Fibroblast of mammary gland (primary cell): Measurements from ENCODE around the gene TSHZ2.

ENCODE experiments used
- DNase-seq: peaks from one replicate; pipeline ENCODE4 v3.0.0-alpha.2; 2010; ENCODE audit warnings: low read depth
- H3K4me3 ChIP-seq: 2 replicates; pipeline ENCODE4 v1.5.1; 2011; ENCODE audit warnings: low read depth, mild to moderate bottlenecking, low read length, moderate library complexity; ENCODE audit not compliant: control insufficient read depth
- TF ChIP-seq, protein P1 (sequence below): conservative IDR thresholded peaks from 2 replicates; pipeline ENCODE4 v1.5.1; 2011; ENCODE audit warnings: low read depth, low read length, inconsistent platforms; ENCODE audit not compliant: control insufficient read depth, insufficient read depth

TSHZ2 gene

DNA sequence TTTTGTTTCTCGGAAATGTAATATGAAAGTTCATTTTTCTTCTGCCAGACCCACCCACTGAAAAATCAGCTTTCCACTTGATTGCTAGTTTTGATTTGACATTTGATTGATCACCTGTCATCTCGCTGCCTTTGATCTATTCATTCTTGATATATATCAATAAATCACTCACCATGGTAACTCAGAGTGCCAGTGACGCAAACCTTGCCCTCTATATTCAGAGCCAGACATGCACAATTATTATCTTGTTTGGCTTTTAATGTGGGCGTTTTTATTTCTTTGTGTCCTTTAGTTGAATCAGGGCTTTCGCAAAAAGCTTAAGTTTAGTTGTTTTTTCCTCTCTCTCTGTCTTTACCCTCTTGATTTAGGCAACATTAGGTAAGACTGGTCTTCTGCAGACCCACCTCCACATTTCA is 2.0 kb downstream of the TSHZ2 start:
- H3K4me3 ChIP-seq, result peak overlapping the region; percentile 56
- DNase-seq, result peak; percentile 50
- TF ChIP-seq, protein P1, sequence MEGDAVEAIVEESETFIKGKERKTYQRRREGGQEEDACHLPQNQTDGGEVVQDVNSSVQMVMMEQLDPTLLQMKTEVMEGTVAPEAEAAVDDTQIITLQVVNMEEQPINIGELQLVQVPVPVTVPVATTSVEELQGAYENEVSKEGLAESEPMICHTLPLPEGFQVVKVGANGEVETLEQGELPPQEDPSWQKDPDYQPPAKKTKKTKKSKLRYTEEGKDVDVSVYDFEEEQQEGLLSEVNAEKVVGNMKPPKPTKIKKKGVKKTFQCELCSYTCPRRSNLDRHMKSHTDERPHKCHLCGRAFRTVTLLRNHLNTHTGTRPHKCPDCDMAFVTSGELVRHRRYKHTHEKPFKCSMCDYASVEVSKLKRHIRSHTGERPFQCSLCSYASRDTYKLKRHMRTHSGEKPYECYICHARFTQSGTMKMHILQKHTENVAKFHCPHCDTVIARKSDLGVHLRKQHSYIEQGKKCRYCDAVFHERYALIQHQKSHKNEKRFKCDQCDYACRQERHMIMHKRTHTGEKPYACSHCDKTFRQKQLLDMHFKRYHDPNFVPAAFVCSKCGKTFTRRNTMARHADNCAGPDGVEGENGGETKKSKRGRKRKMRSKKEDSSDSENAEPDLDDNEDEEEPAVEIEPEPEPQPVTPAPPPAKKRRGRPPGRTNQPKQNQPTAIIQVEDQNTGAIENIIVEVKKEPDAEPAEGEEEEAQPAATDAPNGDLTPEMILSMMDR, result no peak

DNA sequence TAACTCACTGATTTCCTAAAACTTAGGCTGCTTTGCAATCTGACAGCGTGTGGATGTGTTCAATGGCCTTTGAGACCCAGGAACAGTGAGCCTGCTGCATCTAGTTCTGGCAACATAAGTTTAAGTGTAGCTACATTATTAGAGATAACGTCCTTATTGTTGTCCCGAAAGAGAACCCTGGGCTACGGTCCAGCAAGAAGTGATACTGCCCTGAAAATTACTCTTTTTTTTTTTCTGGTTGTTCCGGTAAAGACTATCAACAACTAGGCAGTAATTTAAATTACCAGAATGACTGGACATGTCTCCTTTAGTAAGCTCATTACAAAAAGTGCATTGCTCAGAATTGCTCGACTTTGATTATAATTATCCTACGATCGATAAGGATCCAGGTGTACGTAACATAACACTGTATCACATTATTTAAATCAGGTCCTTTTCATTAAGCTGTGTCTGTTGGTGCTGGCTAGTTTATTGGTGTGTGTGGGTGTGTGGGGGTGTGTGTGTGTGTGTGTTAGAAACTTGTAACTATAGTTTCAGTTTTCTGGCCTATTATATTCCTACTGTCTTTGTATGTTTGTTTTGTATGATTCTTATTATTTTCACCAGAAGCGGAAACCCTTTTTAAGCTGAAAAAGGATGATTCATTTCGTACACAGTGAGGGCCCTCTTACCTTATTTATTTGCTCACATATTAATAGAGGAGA is 3.0 kb downstream of the TSHZ2 start:
- peak overlapping the region; percentile 29 for H3K4me3 ChIP-seq
- TF ChIP-seq, protein P1, result no peak
- DNase-seq, result peak; percentile 34

DNA sequence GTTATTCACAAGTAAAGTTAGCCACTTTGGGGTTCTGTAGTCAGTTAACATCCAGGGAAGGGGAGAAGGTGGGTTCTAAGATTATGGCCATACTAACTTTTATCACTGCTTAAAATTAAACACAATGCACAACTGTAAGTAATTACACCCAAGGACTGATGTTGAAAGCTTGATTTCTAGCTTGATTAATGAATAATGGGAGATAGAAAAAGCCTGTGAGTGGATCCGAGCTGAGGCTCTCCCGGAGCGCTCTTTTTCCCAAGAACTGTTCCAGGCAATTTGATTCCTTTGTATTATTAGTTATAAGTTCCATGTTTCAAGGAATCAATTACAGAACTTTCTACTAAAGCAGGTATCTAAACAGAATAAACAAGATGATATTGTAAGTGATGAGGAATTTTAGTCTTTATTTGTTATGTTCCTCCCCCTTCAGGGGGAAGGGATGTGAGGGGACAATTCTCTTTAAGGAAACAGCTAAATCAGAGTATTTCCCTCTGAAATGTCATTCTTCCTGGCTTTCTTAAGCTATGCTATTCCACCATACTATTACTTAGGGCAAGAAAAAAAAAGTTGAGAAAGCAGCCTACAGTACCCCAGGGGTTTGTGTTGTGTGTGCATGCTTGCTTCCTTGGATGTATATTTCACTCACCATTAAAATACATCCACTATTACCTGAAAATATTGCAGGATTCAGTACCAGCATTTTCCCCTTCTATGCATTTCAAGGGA is 3.8 kb downstream of the TSHZ2 start:
- no peak for DNase-seq
- H3K4me3 ChIP-seq, result peak overlapping the region; percentile 2
- TF ChIP-seq, protein P1, result no peak

DNA sequence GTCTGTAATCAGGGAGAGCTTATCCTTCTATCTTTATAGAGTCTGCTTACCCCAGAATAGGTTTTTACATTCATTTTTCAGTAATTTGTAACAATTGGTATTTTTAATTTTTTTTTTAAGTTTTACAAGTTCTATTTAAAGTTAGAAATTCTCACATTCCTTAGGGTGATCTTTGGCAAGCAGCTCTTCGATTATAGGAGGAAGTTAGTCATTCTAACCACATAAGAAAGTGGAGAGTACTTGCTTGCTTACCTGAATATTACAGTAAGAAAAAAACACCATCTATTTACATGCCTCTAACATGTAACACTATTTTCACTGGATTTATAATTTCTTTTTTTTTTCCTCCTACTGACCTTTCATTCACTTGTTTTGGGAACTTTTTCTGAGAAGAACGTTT is 6.7 kb downstream of the TSHZ2 start:
- no peak overlapping the region for H3K4me3 ChIP-seq
- TF ChIP-seq, protein P1, result no peak
- DNase-seq, result no peak

DNA sequence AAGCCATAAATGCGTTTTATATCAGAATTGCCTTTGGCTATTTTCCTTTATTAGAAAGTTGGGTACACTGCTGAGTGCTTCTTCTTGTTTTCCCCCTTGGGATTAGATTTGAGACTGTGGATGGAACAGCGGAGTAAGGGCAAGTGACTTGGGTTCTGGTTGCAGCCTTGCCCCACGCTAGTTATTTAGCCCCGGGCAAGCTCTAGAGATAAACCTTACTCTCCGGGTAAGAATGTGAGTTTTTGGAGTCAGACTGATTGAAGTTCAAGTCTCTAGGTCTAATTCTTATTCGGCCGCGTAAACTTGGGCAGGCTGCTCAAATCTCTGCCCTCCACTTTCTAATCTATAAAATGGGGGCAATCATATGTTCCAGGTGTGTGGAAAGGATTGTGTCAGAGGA is 8.9 kb downstream of the TSHZ2 start:
- DNase-seq, result no peak
- TF ChIP-seq, protein P1, result no peak
- no peak overlapping the region for H3K4me3 ChIP-seq

DNA sequence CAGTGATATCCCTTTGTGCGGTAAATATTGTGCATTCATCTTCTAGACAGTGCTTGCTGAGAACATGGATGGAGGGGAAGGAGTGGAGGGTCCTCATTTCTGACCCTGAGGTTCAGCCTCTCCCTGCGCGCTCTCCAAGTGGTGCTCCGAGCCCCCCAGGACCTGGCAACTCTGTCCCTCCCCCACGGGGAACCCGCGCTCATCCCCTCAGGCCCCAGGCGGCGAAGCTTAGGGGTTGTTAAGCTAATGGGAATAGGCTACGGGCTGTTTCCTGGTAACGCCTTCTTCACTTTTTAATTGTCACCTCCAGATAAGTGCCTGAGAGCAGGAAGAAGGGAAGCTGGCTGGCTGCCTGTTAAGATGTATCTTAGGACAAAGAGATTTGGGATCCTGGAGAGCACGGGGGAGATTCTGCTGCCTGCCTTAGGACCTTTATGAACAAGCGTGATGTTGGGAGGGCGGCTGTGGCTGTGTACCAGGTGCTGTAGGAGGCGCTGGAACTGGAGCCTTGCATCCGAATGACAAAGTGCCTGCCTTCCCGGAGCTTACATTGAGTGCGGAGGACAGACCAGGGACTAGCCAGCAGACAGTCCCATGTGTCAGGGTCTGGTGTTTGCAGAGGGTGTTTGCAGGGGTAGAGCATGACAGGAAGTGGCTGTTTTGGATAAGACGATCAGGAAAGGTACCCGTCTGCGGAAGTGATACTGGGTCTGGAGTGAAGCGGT is 11.7 kb downstream of the TSHZ2 start:
- TF ChIP-seq, protein P1, result no peak
- DNase-seq, result no peak
- no peak overlapping the region for H3K4me3 ChIP-seq
